ENCODE data around the gene SPSB2.
"Not testable (repeated sequence)": the region's sequence is repeated elsewhere in the genome, so short reads cannot be mapped to it uniquely, and the experiment has no call there.

SPSB2 gene

GRCh38 chr12:6866163-6866919 lies 6.8 kb downstream of the SPSB2 start:
- H3K4me3 ChIP-seq (ENCODE audit: low read depth, low read length): peak overlapping the region; percentile 44; the same call in 1 of the 2 replicates
- no peaks in the 10 kb centered on the region for H3K27me3 ChIP-seq (ENCODE audit: insufficient read depth, low read depth, severe bottlenecking)
- H3K36me3 ChIP-seq: peaks cover 84% of the 10 kb centered on the region
- peak; percentile 86 for DNase-seq
- H3K9me3 ChIP-seq (ENCODE audit: severe bottlenecking): no peaks in the 10 kb centered on the region
- H3K27ac ChIP-seq: peak overlapping the region; percentile 97
- TF ChIP-seq CTCF (IDR thresholded peaks at IDR 0.05; ENCODE audit: low read depth, low read length): no peak

- H3K27me3 ChIP-seq (ENCODE audit: insufficient read depth, low read depth, severe bottlenecking); H3K27ac ChIP-seq; H3K9me3 ChIP-seq (ENCODE audit: severe bottlenecking); DNase-seq; H3K4me3 ChIP-seq (ENCODE audit: low read depth, low read length): not testable (repeated sequence)
- peaks cover 85% of the 10 kb centered on the region for H3K36me3 ChIP-seq
These were observed 7.8 kb downstream of the SPSB2 start for GRCh38 chr12:6865307-6865706.

GRCh38 chr12:6863586-6864321 lies 9.3 kb downstream of the SPSB2 start:
- no peaks in the 10 kb centered on the region for H3K9me3 ChIP-seq (ENCODE audit: severe bottlenecking)
- no peak overlapping the region for H3K27ac ChIP-seq
- no peaks in the 10 kb centered on the region for H3K27me3 ChIP-seq (ENCODE audit: insufficient read depth, low read depth, severe bottlenecking)
- peaks cover 84% of the 10 kb centered on the region for H3K36me3 ChIP-seq
- no peak for DNase-seq
- H3K4me3 ChIP-seq (ENCODE audit: low read depth, low read length): no peak overlapping the region
- TF ChIP-seq CTCF (IDR thresholded peaks at IDR 0.05; ENCODE audit: low read depth, low read length): no peak

- Histone ChIP-seq H3K9me3 (ENCODE audit: severe bottlenecking) (no peaks in the 10 kb centered on the region), H3K4me3 (ENCODE audit: low read depth, low read length) (no peak overlapping the region), H3K27me3 (ENCODE audit: insufficient read depth, low read depth, severe bottlenecking) (no peaks in the 10 kb centered on the region), H3K27ac (no peak overlapping the region), H3K36me3 (peaks cover 84% of the 10 kb centered on the region)
- no peak for TF ChIP-seq CTCF (IDR thresholded peaks at IDR 0.05; ENCODE audit: low read depth, low read length)
- DNase-seq: no peak
These were observed 10.1 kb downstream of the SPSB2 start for GRCh38 chr12:6863033-6863432.

GRCh38 chr12:6861391-6861790 lies 11.7 kb downstream of the SPSB2 start:
- Histone ChIP-seq H3K36me3 (peaks cover 94% of the 10 kb centered on the region), H3K9me3 (ENCODE audit: severe bottlenecking) (no peaks in the 10 kb centered on the region), H3K4me3 (ENCODE audit: low read depth, low read length) (no peak overlapping the region), H3K27me3 (ENCODE audit: insufficient read depth, low read depth, severe bottlenecking) (no peaks in the 10 kb centered on the region), H3K27ac (no peak overlapping the region)
- no peak for DNase-seq
- no peak for TF ChIP-seq CTCF (IDR thresholded peaks at IDR 0.05; ENCODE audit: low read depth, low read length)

- no peaks in the 10 kb centered on the region for H3K9me3 ChIP-seq (ENCODE audit: severe bottlenecking)
- no peak overlapping the region for H3K27ac ChIP-seq
- peaks cover 97% of the 10 kb centered on the region for H3K36me3 ChIP-seq
- TF ChIP-seq CTCF (IDR thresholded peaks at IDR 0.05; ENCODE audit: low read depth, low read length): no peak
- DNase-seq: no peak
- H3K4me3 ChIP-seq (ENCODE audit: low read depth, low read length): no peak overlapping the region
- no peaks in the 10 kb centered on the region for H3K27me3 ChIP-seq (ENCODE audit: insufficient read depth, low read depth, severe bottlenecking)
These were observed 12.2 kb downstream of the SPSB2 start for GRCh38 chr12:6860942-6861341.
